ENCODE results near the gene IFNAR2.

DNA sequence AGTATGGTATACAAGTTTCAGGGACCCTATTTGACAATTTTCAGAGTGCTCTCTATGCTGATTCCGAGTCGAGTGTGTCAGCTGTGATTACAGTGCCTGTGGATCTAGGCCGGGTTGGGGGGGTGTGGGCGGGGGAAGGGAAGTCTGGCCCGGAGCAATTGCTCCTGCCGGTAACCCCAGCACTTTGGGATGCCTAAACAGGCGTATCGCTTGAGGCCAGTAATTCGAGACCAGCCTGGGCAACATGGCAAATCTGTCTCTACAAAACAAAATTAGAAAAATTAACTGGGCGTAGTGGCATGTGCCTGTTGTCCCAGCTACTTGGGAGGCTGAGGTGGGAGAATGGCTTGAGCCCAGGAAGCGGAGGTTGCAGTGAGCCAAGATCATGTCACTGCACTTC is 34.8 kb downstream of the IFNAR2 start:
- TF ChIP-seq, protein P1, sequence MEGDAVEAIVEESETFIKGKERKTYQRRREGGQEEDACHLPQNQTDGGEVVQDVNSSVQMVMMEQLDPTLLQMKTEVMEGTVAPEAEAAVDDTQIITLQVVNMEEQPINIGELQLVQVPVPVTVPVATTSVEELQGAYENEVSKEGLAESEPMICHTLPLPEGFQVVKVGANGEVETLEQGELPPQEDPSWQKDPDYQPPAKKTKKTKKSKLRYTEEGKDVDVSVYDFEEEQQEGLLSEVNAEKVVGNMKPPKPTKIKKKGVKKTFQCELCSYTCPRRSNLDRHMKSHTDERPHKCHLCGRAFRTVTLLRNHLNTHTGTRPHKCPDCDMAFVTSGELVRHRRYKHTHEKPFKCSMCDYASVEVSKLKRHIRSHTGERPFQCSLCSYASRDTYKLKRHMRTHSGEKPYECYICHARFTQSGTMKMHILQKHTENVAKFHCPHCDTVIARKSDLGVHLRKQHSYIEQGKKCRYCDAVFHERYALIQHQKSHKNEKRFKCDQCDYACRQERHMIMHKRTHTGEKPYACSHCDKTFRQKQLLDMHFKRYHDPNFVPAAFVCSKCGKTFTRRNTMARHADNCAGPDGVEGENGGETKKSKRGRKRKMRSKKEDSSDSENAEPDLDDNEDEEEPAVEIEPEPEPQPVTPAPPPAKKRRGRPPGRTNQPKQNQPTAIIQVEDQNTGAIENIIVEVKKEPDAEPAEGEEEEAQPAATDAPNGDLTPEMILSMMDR (conservative IDR thresholded peaks at IDR 0.05): no peak
- no peak for TF ChIP-seq ZFX (IDR thresholded peaks at IDR 0.05)

Data from C4-2B (cell line).